Caco-2 (cell line): Measurements from ENCODE around the gene CPD. TPM values are rescaled to one million over a fixed set of nuclear protein-coding genes. Genes with fewer than 3 reads are reported as not detected.
A peak's percentile ranks its signal among the peaks of the same experiment; 100 is the strongest.

Experiments used
- BruUV-seq: library from RNA; stranded (reverse); fragments of 400-500 nt; replicated peaks from 2 replicates; lab custom pipeline; 2021; lab: Mats Ljungman, UMichigan
- CTCF ChIA-PET: fragments of 300-600 bp; sonication (Branson Sonifier 250); formaldehyde crosslinking; loops from one replicate; lab custom pipeline; 2022; ENCODE audit warnings: antibody characterized with exemption; lab: Charles Lee
- POLR2A ChIA-PET: fragments of 300-600 bp; sonication (Branson Sonifier 250); formaldehyde crosslinking; loops from one replicate; lab custom pipeline; 2022; ENCODE audit warnings: antibody characterized with exemption; lab: Charles Lee
- DNase-seq, 2 experiments: peaks; one replicate each; pipeline versions ENCODE4 v3.0.0 to v3.0.0-alpha.2; 2020 to 2022
- H3K27me3 ChIP-seq: replicated peaks from 2 replicates; pipeline ENCODE4 v1.6.0; 2011; ENCODE audit warnings: low read length; ENCODE audit not compliant: control insufficient read depth, insufficient read depth
- H3K36me3 ChIP-seq: 2 replicates; pipeline ENCODE4 v1.5.1; 2011; ENCODE audit warnings: low read length; ENCODE audit not compliant: control insufficient read depth, insufficient read depth
- H3K4me1 ChIP-seq: fragments of 250-450 bp; sonication (Bioruptor Pico); 2 replicates; pipeline ENCODE4 v1.5.1; 2020; ENCODE audit warnings: mild to moderate bottlenecking
- H3K4me3 ChIP-seq: 2 replicates; pipeline ENCODE4 v1.5.1; 2011; ENCODE audit warnings: low read depth, mild to moderate bottlenecking, control low read depth, low read length
- H3K9me3 ChIP-seq: fragments of 250-450 bp; sonication (Bioruptor Pico); 2 replicates; pipeline ENCODE4 v1.5.1; 2020; ENCODE audit warnings: mild to moderate bottlenecking, moderate library complexity
- H3K27ac Mint-ChIP-seq: one replicate; pipeline ENCODE4 v1.8.0; 2022; ENCODE audit warnings: mixed read lengths; ENCODE audit not compliant: unreplicated experiment
- H3K27me3 Mint-ChIP-seq: one replicate; pipeline ENCODE4 v1.8.0; 2022; ENCODE audit warnings: mixed read lengths; ENCODE audit not compliant: insufficient read depth, unreplicated experiment
- H3K36me3 Mint-ChIP-seq: one replicate; pipeline ENCODE4 v1.8.0; 2022; ENCODE audit warnings: mild to moderate bottlenecking, mixed read lengths; ENCODE audit not compliant: insufficient read depth, unreplicated experiment
- H3K4me1 Mint-ChIP-seq: one replicate; pipeline ENCODE4 v1.8.0; 2022; ENCODE audit warnings: low read depth, mixed read lengths; ENCODE audit not compliant: unreplicated experiment
- H3K4me3 Mint-ChIP-seq: one replicate; pipeline ENCODE4 v1.8.0; 2022; ENCODE audit warnings: mild to moderate bottlenecking, moderate library complexity, mixed read lengths; ENCODE audit not compliant: unreplicated experiment
- H3K9me3 Mint-ChIP-seq: one replicate; pipeline ENCODE4 v1.8.0; 2022; ENCODE audit warnings: mixed read lengths; ENCODE audit not compliant: unreplicated experiment
- CTCF ChIP-seq, 2 experiments: fragments of 200-600 bp in 1 of 2; IDR thresholded peaks; 1 replicate in 1 of 2; 2 replicates in 1 of 2; pipeline versions ENCODE4 v1.5.1 to v1.8.0; 2011 to 2022; ENCODE audit warnings: antibody characterized with exemption in 1 of 2, control low read depth in 1 of 2, inconsistent platforms in 1 of 2, low read depth in 1 of 2, low read length in 1 of 2, mild to moderate bottlenecking in 1 of 2, moderate library complexity in 1 of 2; ENCODE audit not compliant: insufficient read depth in 1 of 2, severe bottlenecking in 1 of 2, unreplicated experiment in 1 of 2
- intact Hi-C: fragments of 100-400 bp; cut with micrococcal nuclease; formaldehyde crosslinking; loops from one replicate; pipeline ENCODE4 v1.10.0; 2022; ENCODE audit not compliant: unreplicated experiment
- total RNA-seq: library from RNA; stranded (reverse); gene quantifications from 2 replicates; pipeline ENCODE4 v1.2.3, GENCODE V29; 2022

CPD gene
- total RNA-seq, 1 experiment from 2014 or later, result 127 TPM

- no peaks in the 10 kb centered on the region; the same call in 1 of the 2 replicates for H3K36me3 ChIP-seq
- H3K9me3 ChIP-seq, result 0 out of 2 replicates have a peak, but pooled peaks cover 4% of the 10 kb centered on the region
- peaks cover 30% of the 10 kb centered on the region for H3K4me1 Mint-ChIP-seq
- H3K27me3 Mint-ChIP-seq, result no peaks in the 10 kb centered on the region
- CTCF ChIA-PET, result interaction anchor here (0.5 to 1.3 kb wide), 2 partner anchors 55 to 263 kb away, joined by 3 to 5 read pairs; no protein-coding TSS in a partner anchor
- DNase-seq, result no peak
- H3K4me3 ChIP-seq, result no peak overlapping the region
- no TSS peak for BruUV-seq
- peaks cover 6% of the 10 kb centered on the region for H3K36me3 Mint-ChIP-seq
- POLR2A ChIA-PET, result interaction anchor here (0.6 to 1.2 kb wide), 2 partner anchors 9 to 18 kb away, joined by 3 read pairs; no protein-coding TSS in a partner anchor
- peaks cover 54% of the 10 kb centered on the region for H3K4me1 ChIP-seq
- no peak overlapping the region for H3K4me3 Mint-ChIP-seq
- H3K27me3 ChIP-seq, result no peaks in the 10 kb centered on the region
- intact Hi-C loops, result no loop called here
- peak overlapping the region; percentile 34 for H3K27ac Mint-ChIP-seq
- TF ChIP-seq CTCF (IDR thresholded peaks at IDR 0.05; ENCODE audit: insufficient read depth in 1 of 2, low read depth in 1 of 2, low read length in 1 of 2, severe bottlenecking in 1 of 2, unreplicated experiment in 1 of 2), result no peak
- H3K9me3 Mint-ChIP-seq, result no peaks in the 10 kb centered on the region
Observed at GRCh38 chr17:30396129-30396528, 17.4 kb downstream of the CPD start.

GRCh38 chr17:30396612-30397011 lies 17.9 kb downstream of the CPD start:
- 0 out of 2 replicates have a peak, but pooled peaks cover 4% of the 10 kb centered on the region for H3K9me3 ChIP-seq
- no peak overlapping the region for H3K4me3 ChIP-seq
- no peaks in the 10 kb centered on the region for H3K27me3 Mint-ChIP-seq
- H3K4me3 Mint-ChIP-seq, result no peak overlapping the region
- H3K36me3 ChIP-seq, result no peaks in the 10 kb centered on the region; the same call in 1 of the 2 replicates
- H3K27ac Mint-ChIP-seq, result peak overlapping the region; percentile 14
- intact Hi-C loops, result no loop called here
- peaks cover 54% of the 10 kb centered on the region for H3K4me1 ChIP-seq
- TF ChIP-seq CTCF (IDR thresholded peaks at IDR 0.05; ENCODE audit: insufficient read depth in 1 of 2, low read depth in 1 of 2, low read length in 1 of 2, severe bottlenecking in 1 of 2, unreplicated experiment in 1 of 2), result no peak
- peaks cover 35% of the 10 kb centered on the region for H3K4me1 Mint-ChIP-seq
- no TSS peak for BruUV-seq
- DNase-seq, result no peak
- H3K36me3 Mint-ChIP-seq, result peaks cover 7% of the 10 kb centered on the region
- no peaks in the 10 kb centered on the region for H3K9me3 Mint-ChIP-seq
- ChIA-PET POLR2A (interaction anchor here (1.2 kb wide), 1 partner anchor 9 kb away, joined by 3 read pairs; no protein-coding TSS in a partner anchor), CTCF (interaction anchor here (1.3 kb wide), 1 partner anchor 56 kb away, joined by 5 read pairs; no protein-coding TSS in a partner anchor)
- H3K27me3 ChIP-seq, result no peaks in the 10 kb centered on the region

- no peak for DNase-seq
- peaks cover 24% of the 10 kb centered on the region for H3K36me3 Mint-ChIP-seq
- no peak overlapping the region for H3K4me3 Mint-ChIP-seq
- H3K9me3 ChIP-seq, result 0 out of 2 replicates have a peak, but pooled peaks cover 2% of the 10 kb centered on the region
- no TSS peak for BruUV-seq
- H3K4me3 ChIP-seq, result no peak overlapping the region
- H3K36me3 ChIP-seq, result peaks cover 2% of the 10 kb centered on the region; the same call in 1 of the 2 replicates
- intact Hi-C loops, result no loop called here
- H3K9me3 Mint-ChIP-seq, result no peaks in the 10 kb centered on the region
- H3K27ac Mint-ChIP-seq, result no peak overlapping the region
- H3K4me1 ChIP-seq, result peaks cover 48% of the 10 kb centered on the region
- CTCF ChIA-PET, result no interaction called here
- peaks cover 40% of the 10 kb centered on the region for H3K4me1 Mint-ChIP-seq
- no peaks in the 10 kb centered on the region for H3K27me3 ChIP-seq
- no peak for TF ChIP-seq CTCF (IDR thresholded peaks at IDR 0.05; ENCODE audit: insufficient read depth in 1 of 2, low read depth in 1 of 2, low read length in 1 of 2, severe bottlenecking in 1 of 2, unreplicated experiment in 1 of 2)
- POLR2A ChIA-PET, result no interaction called here
- no peaks in the 10 kb centered on the region for H3K27me3 Mint-ChIP-seq
Observed at GRCh38 chr17:30398328-30399041, 19.8 kb downstream of the CPD start.
